Ovary (tissue), 9 donors: ENCODE data around the gene TBP. TPM values are rescaled to one million over a fixed set of nuclear protein-coding genes. Genes with fewer than 3 reads are reported as not detected.

Source experiments
- DNase-seq, 5 donors: peaks; one replicate each; pipeline ENCODE4 v3.0.0-alpha.2; 2019 to 2020
- H3K27ac ChIP-seq, 2 donors: fragments of 200-600 bp; one replicate each; pipeline versions ENCODE4 v1.5.1 to v1.8.0; 2019 to 2022
- H3K27me3 ChIP-seq: fragments of 200-600 bp; one replicate; pipeline ENCODE4 v1.8.0; 2022
- H3K36me3 ChIP-seq: fragments of 200-600 bp; sonication (generic); one replicate; pipeline ENCODE4 v1.5.1; 2019
- H3K4me1 ChIP-seq: one replicate; pipeline ENCODE4 v1.8.1; 2013; ENCODE audit warnings: mild to moderate bottlenecking, moderate library complexity; ENCODE audit not compliant: insufficient read depth
- H3K4me3 ChIP-seq: fragments of 200-600 bp; sonication (generic); one replicate; pipeline ENCODE4 v1.5.1; 2017
- H3K9me3 ChIP-seq, 2 donors: fragments of 200-600 bp in 1 of 2; sonication (generic) in 1 of 2; one replicate each; pipeline versions ENCODE4 v1.5.1 to v1.8.1; 2013 to 2019; ENCODE audit warnings: mild to moderate bottlenecking in 1 of 2, moderate library complexity in 1 of 2
- EP300 ChIP-seq: sonication (generic); formaldehyde crosslinking; IDR thresholded peaks from one replicate; pipeline ENCODE4 v1.6.1; 2017; ENCODE audit warnings: antibody characterized with exemption
- POLR2A ChIP-seq: fragments of 450-650 bp; IDR thresholded peaks from one replicate; pipeline ENCODE4 v1.6.1; 2017; ENCODE audit warnings: antibody characterized with exemption, mild to moderate bottlenecking, moderate library complexity
- WGBS, 3 donors: extraction: QIAGEN DNeasy Blood & Tissue Kit in 1 of 3; methylation state at CpG; one replicate each; pipeline versions ENCODE4 v1.1.5 to v1.1.7; 2013 to 2017; 5-methylcytosine and 5-hydroxymethylcytosine counted together
- intact Hi-C, 4 donors: fragments of 100-400 bp; cut with DNase I; formaldehyde crosslinking; loops; one replicate each; pipeline versions ENCODE4 v1.11.0 to v1.15.1; 2022 to 2023
- polyA plus RNA-seq, 2 donors: library from polyadenylated mRNA; stranded (reverse); fragments of 200-250 nt in 1 of 2; fragments of 350-450 nt in 1 of 2; fragmentation: Illumina TruSeq in 1 of 2; extraction: RNeasy Lipid Tissue Mini Kit (QIAGEN cat#74804) in 1 of 2; gene quantifications; one replicate each; pipeline ENCODE4 v1.2.3, GENCODE V29; 2013 to 2014
- total RNA-seq, 7 donors: library from RNA; depleted of rRNA in 2 of 7; stranded (reverse); fragments of >200 nt in 2 of 7; fragmentation: NEBNext Ultra II Directional in 3 of 7; extraction: Animal tissue kit (Norgen Biotek cat#: 25700) in 3 of 7; gene quantifications; one replicate each; pipeline versions ENCODE4 v1.1.0 to v1.2.4, GENCODE V29; 2016 to 2023
- TF ChIP-seq, protein P1 (sequence below), 3 donors: fragments of 450-650 bp in 2 of 3; fragments of 200-600 bp in 1 of 3; IDR thresholded peaks; one replicate each; pipeline versions ENCODE4 v1.5.1 to v1.8.0; 2016 to 2022; ENCODE audit warnings: antibody characterized with exemption in 3 of 3, mild to moderate bottlenecking in 1 of 3
- donor health status: DM: no; HTN: no; CAD: no; lungs with moderate emphysema.
- donor health status: DM: no; HTN: no; CAD: no.
- donor health status: Bipolar disorder and iron deficiency.
- donor health status: DM: yes; HTN: yes; CAD: no.
- donor health status: DM: no; HTN: no; CAD: no.
- donor health status: DM: yes; HTN: yes; CAD: no.

The TBP gene
- total and polyA plus RNA-seq, 9 donors: 11.8 to 17.0 (median 14.1) TPM

DNA sequence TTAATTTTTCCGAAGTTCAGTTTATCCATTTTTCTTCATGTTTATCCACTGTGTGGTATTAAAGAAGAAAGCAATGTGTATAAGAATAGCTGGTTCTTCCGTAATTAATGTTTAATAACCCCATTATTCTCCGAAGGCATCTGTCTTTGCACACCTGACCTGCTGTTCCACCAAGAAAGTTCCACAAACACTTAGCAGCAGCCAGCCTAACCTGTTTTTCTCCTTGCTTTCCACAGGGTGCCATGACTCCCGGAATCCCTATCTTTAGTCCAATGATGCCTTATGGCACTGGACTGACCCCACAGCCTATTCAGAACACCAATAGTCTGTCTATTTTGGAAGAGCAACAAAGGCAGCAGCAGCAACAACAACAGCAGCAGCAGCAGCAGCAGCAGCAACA, 7.4 kb downstream of the TBP start:
- H3K4me1 ChIP-seq: no peaks in the 10 kb centered on the region
- DNase-seq: no peak
- TF ChIP-seq, protein P1, sequence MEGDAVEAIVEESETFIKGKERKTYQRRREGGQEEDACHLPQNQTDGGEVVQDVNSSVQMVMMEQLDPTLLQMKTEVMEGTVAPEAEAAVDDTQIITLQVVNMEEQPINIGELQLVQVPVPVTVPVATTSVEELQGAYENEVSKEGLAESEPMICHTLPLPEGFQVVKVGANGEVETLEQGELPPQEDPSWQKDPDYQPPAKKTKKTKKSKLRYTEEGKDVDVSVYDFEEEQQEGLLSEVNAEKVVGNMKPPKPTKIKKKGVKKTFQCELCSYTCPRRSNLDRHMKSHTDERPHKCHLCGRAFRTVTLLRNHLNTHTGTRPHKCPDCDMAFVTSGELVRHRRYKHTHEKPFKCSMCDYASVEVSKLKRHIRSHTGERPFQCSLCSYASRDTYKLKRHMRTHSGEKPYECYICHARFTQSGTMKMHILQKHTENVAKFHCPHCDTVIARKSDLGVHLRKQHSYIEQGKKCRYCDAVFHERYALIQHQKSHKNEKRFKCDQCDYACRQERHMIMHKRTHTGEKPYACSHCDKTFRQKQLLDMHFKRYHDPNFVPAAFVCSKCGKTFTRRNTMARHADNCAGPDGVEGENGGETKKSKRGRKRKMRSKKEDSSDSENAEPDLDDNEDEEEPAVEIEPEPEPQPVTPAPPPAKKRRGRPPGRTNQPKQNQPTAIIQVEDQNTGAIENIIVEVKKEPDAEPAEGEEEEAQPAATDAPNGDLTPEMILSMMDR (IDR thresholded peaks at IDR 0.05): no peak
- no peak for TF ChIP-seq POLR2A
- no peak for TF ChIP-seq EP300
- H3K27ac ChIP-seq: no peak overlapping the region
- 92 to 93% (median 93%) methylated on average over 4 of the region's 4 CpGs for WGBS, 3 donors
- intact Hi-C loops: no loop called here
- no peak overlapping the region for H3K4me3 ChIP-seq
- no peaks in the 10 kb centered on the region for H3K36me3 ChIP-seq
- no peaks in the 10 kb centered on the region for H3K9me3 ChIP-seq
- no peaks in the 10 kb centered on the region for H3K27me3 ChIP-seq

DNA sequence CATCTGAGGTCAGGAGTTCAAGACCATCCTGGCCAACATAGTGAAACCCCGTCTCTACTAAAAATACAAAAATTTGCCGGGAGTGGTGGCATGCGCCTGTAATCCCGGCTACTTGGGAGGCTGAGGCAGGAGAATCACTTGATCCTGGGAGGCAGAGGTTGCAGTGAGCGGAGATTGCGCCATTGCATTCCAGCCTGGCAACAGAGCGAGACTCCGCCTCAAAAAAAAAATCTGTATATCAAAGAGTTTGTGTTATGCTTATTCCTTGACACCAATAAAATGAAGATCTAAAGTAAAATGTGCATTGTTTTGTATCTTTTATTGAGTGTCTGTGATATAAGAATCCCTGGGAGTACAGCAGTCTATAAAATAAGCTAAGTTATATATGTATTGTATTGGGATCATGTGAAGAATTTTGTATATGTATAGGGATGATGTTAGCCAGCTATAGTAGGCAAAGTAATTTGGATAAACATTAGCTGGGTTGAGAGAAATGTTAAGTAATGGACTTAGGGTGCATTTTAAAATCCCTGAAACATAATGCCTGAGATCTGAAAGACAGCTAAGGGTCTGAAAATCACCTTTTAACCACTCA, 10.9 kb downstream of the TBP start:
- WGBS, 3 donors: 94 to 98% (median 96%) methylated on average over 8 of the region's 8 CpGs
- DNase-seq: no peak
- no peak overlapping the region for H3K4me3 ChIP-seq
- H3K9me3 ChIP-seq: no peaks in the 10 kb centered on the region
- H3K27ac ChIP-seq: no peak overlapping the region
- H3K27me3 ChIP-seq: no peaks in the 10 kb centered on the region
- intact Hi-C loops: no loop called here
- H3K36me3 ChIP-seq: no peaks in the 10 kb centered on the region
- TF ChIP-seq POLR2A: no peak
- TF ChIP-seq, protein P1 (IDR thresholded peaks at IDR 0.05): no peak
- TF ChIP-seq EP300: no peak
- H3K4me1 ChIP-seq: no peaks in the 10 kb centered on the region

DNA sequence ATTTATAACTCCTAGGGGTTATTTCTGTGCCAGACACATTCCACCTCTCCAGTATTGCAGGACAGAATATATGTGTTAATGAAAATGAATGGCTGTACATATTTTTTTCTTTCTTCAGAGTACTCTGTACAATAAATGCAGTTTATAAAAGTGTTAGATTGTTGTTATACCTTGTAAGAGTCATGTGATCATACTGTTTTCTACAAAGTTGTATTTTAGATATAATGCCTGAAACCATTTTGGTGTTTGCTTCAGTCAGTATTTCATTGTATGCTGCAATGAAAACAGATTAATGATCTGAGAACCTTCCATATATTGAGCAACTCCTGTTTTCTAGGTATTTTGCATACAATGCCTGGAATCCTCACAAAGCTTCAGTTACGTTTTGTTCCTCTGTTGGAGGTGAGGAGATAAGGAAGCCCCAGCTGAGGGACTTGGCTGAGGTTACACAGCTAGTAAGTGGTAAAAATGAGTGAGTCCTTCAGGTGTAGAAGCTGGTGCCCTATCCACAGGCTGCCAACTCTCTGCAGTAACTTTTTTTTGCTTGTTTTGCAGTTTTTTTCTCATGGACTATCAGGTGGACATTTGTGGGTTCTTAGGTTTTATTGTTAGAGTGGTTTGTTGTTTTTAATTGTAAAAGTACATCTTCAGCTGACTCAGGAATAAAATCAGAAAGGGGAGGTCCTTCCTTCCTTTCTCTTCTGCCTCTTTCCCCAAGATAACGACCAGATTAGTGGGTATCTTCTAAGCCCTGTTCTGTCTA, 18.7 kb downstream of the TBP start:
- Histone ChIP-seq H3K36me3 (no peaks in the 10 kb centered on the region), H3K9me3 (no peaks in the 10 kb centered on the region), H3K27me3 (no peaks in the 10 kb centered on the region), H3K27ac (no peak overlapping the region), H3K4me3 (no peak overlapping the region), H3K4me1 (no peaks in the 10 kb centered on the region)
- intact Hi-C loops: no loop called here
- WGBS, 3 donors: 69 to 81% (median 76%) methylated on average over 2 of the region's 2 CpGs
- DNase-seq: no peak
- TF ChIP-seq POLR2A (no peak), EP300 (no peak)
- TF ChIP-seq, protein P1 (IDR thresholded peaks at IDR 0.05): no peak

DNA sequence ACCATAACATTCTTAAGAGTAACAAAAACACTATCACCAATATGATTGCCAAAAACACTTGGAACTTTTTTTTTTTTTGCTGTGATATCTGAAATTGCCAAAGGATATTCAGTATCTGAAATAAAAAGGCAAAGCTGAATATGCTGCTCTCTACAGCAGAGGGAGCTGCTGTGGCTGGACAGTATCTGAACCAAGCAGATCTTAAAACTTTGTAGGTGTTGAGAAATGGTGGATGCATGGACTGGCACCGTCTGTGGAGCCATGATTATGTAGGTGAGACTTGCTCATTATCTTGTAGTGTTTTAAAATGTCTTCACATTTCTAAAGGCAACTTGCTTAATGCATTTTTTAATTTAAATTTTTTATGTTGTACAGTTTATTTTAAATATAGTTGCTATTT, 21.1 kb downstream of the TBP start:
- intact Hi-C loops: no loop called here
- H3K4me3 ChIP-seq: no peak overlapping the region
- TF ChIP-seq EP300 (no peak), POLR2A (no peak)
- TF ChIP-seq, protein P1 (IDR thresholded peaks at IDR 0.05): no peak
- no peaks in the 10 kb centered on the region for H3K4me1 ChIP-seq
- no peak for DNase-seq
- H3K9me3 ChIP-seq: no peaks in the 10 kb centered on the region
- no peaks in the 10 kb centered on the region for H3K27me3 ChIP-seq
- H3K27ac ChIP-seq: no peak overlapping the region
- WGBS, 3 donors: 85 to 91% (median 89%) methylated on average over 1 of the region's 1 CpG
- H3K36me3 ChIP-seq: no peaks in the 10 kb centered on the region
